ENCODE results near the gene RPL7L1. TPM values are rescaled to one million over a fixed set of nuclear protein-coding genes. Genes with fewer than 3 reads are reported as not detected.

The RPL7L1 gene
- total and polyA plus RNA-seq, 2 of the 13 experiments (the other 11 are each of a cell fraction or from before 2014, with no cell fraction given), result 51.6 to 179 TPM

GRCh38 chr6:42890311-42891198 lies 11.1 kb downstream of the RPL7L1 start (continued):
- TF ChIP-seq SOX6 (IDR thresholded peaks at IDR 0.05) (no peak), SOX6 (CRISPR knock-in tag; IDR thresholded peaks at IDR 0.05) (peak; percentile 86), PAF1 (CRISPR knock-in tag; IDR thresholded peaks at IDR 0.05) (peak; percentile 100), ZNF260 (CRISPR knock-in tag; IDR thresholded peaks at IDR 0.05; ENCODE audit: borderline replicate concordance, low read depth) (0 out of 2 replicates have a peak, but pooled peaks have one; percentile 76), ZNF335 (CRISPR knock-in tag; IDR thresholded peaks at IDR 0.05) (peak; percentile 88; the same call in 1 of the 2 replicates), ZBTB38 (CRISPR knock-in tag; IDR thresholded peaks at IDR 0.05) (no peak), NRL (CRISPR knock-in tag; IDR thresholded peaks at IDR 0.05; ENCODE audit: borderline replicate concordance) (peak; percentile 98), POLR2AphosphoS2 (IDR thresholded peaks at IDR 0.05; ENCODE audit: low read depth, low read length) (0 out of 2 replicates have a peak, but pooled peaks have one; percentile 83), ZNF337 (CRISPR knock-in tag; IDR thresholded peaks at IDR 0.05; ENCODE audit: borderline replicate concordance, low read depth) (0 out of 2 replicates have a peak, but pooled peaks have one; percentile 97), ZGPAT (CRISPR knock-in tag; IDR thresholded peaks at IDR 0.05) (peak; percentile 99), HES4 (CRISPR knock-in tag; IDR thresholded peaks at IDR 0.05; ENCODE audit: borderline replicate concordance) (peak; percentile 97), ZMYM3 (CRISPR knock-in tag; IDR thresholded peaks at IDR 0.05) (peak; percentile 84), PATZ1 (CRISPR knock-in tag; IDR thresholded peaks at IDR 0.05) (peak; percentile 68), SP140L (CRISPR knock-in tag; IDR thresholded peaks at IDR 0.05; ENCODE audit: borderline replicate concordance) (no peak), THRA (CRISPR knock-in tag; IDR thresholded peaks at IDR 0.05; ENCODE audit: borderline replicate concordance) (peak; percentile 65), ZBTB42 (CRISPR knock-in tag; IDR thresholded peaks at IDR 0.05) (0 out of 2 replicates have a peak, but pooled peaks have one; percentile 11), RARG (CRISPR knock-in tag; IDR thresholded peaks at IDR 0.05; ENCODE audit: low read depth) (no peak; the same call in 1 of the 2 replicates), ZFP37 (CRISPR knock-in tag; IDR thresholded peaks at IDR 0.05; ENCODE audit: borderline replicate concordance) (peak; percentile 87; the same call in 1 of the 2 replicates), SYNCRIP (IDR thresholded peaks at IDR 0.05; ENCODE audit: insufficient read depth, low read depth, low read length) (no peak), HOXA5 (CRISPR knock-in tag; IDR thresholded peaks at IDR 0.05) (peak; percentile 89), SRSF4 (IDR thresholded peaks at IDR 0.05; ENCODE audit: low read depth, low read length, poor library complexity, severe bottlenecking) (peak; percentile 98), HHEX (CRISPR knock-in tag; IDR thresholded peaks at IDR 0.05) (no peak), ZFP90 (CRISPR knock-in tag; IDR thresholded peaks at IDR 0.05; ENCODE audit: borderline replicate concordance) (peak; percentile 85), SUZ12 (IDR thresholded peaks at IDR 0.05; ENCODE audit: low read depth, low read length) (no peak)
